Right atrium auricular region (tissue), 2 donors: ENCODE measurements around the gene ARF3. TPM values are rescaled to one million over a fixed set of nuclear protein-coding genes. Genes with fewer than 3 reads are reported as not detected.

Source experiments
- DNase-seq: peaks from one replicate; pipeline ENCODE4 v3.0.0-alpha.2; 2019; ENCODE audit warnings: low spot score
- H3K27ac ChIP-seq, 2 donors: fragments of 200-600 bp; sonication (generic); 1 replicate in 1 of 2; 2 replicates in 1 of 2; pipeline ENCODE4 v1.5.1; 2016 to 2019
- H3K27me3 ChIP-seq, 2 donors: fragments of 200-600 bp; sonication (generic); one replicate each; pipeline versions ENCODE4 v1.5.1 to v1.6.0; 2017 to 2019
- H3K36me3 ChIP-seq: fragments of 200-600 bp; sonication (generic); one replicate; pipeline ENCODE4 v1.5.1; 2016
- H3K4me1 ChIP-seq, 2 donors: fragments of 200-600 bp; sonication (generic); one replicate each; pipeline versions ENCODE4 v1.5.1 to v1.6.0; 2017 to 2019
- H3K4me3 ChIP-seq, 2 donors: fragments of 200-600 bp; sonication (generic); 1 replicate in 1 of 2; 2 replicates in 1 of 2; pipeline ENCODE4 v1.5.1; 2017 to 2019; ENCODE audit warnings: mild to moderate bottlenecking in 1 of 2, moderate library complexity in 1 of 2
- H3K9me3 ChIP-seq, 2 donors: fragments of 200-600 bp; sonication (generic); one replicate each; pipeline ENCODE4 v1.5.1; 2019
- CTCF ChIP-seq, 2 donors: fragments of 200-600 bp; sonication (generic); IDR thresholded peaks; one replicate each; pipeline ENCODE4 v1.5.1; 2019; ENCODE audit warnings: antibody characterized with exemption in 2 of 2
- total RNA-seq, 2 donors: library from RNA; depleted of rRNA; stranded (reverse); fragments of >200 nt; gene quantifications; one replicate each; pipeline ENCODE4 v1.1.0, GENCODE V29; 2016

ARF3 gene
- total RNA-seq, 2 donors from 2014 or later = 35.5 to 48.8 TPM

DNA sequence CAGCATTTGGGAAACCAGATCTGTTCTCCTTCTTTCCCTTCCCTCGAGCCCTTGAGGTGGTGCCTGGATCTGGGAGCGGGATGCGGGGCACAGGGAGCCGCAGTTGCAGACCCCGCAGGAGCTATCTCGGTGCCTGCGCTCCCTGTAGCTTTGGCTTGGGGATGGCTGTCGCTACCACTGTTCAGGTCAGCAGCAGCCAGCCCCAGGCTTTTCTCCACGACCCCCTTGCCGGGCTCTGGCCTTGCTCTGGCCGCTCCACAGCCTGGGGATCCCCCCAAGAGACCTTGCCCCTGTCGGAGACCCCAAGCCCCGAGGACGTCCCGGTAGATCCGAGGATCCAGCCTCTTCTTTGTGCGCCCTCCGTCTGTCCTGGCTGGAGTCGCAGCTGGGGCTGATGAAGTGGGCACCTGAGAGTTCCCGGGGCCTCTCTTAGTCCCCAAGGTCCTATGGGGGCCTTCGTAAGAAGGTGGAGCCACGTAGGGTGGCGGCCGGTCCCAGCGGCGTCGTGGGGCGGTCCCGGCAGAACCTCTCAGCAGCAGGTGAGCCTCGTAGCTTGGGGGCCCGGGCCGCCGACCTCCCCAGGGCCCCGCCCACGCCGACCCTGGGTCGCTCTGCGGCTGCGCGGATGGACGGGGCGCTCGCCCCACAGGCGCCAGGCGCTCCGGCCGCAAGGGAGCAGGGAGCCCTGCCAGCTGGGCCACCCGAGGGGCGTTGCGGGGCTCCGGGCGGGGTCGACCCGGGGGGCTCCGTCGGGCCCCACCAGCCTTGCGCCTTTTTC lies 40.6 kb upstream of the ARF3 start:
- peaks cover 8 to 14% of the 10 kb centered on the region in 2 donors for H3K27me3 ChIP-seq
- no peak for TF ChIP-seq CTCF (IDR thresholded peaks at IDR 0.05)
- DNase-seq = no peak

GRCh38 chr12:48996794-48997718 lies 39.8 kb upstream of the ARF3 start:
- Histone ChIP-seq H3K36me3 (peaks cover 9% of the 10 kb centered on the region), H3K27me3 (peaks cover 8 to 14% of the 10 kb centered on the region in 2 donors), H3K4me1 (peaks cover 0 to 53% of the 10 kb centered on the region in 2 donors), H3K27ac (peak overlapping the region in 1 of 2 donors; percentile 24), H3K9me3 (no peaks in the 10 kb centered on the region), H3K4me3 (peak overlapping the region; percentile 34 to 58)
- peak; percentile 74 to 88 for TF ChIP-seq CTCF (IDR thresholded peaks at IDR 0.05)
- peak; percentile 84 for DNase-seq

More for the DNA sequence above, 40.6 kb upstream of the ARF3 start:
- Histone ChIP-seq H3K4me1 (peaks cover 0 to 53% of the 10 kb centered on the region in 2 donors), H3K9me3 (no peaks in the 10 kb centered on the region), H3K27ac (no peak overlapping the region), H3K4me3 (peak overlapping the region; percentile 23 to 58), H3K36me3 (peaks cover 17% of the 10 kb centered on the region)

- no peaks in the 10 kb centered on the region for H3K9me3 ChIP-seq
- TF ChIP-seq CTCF (IDR thresholded peaks at IDR 0.05) = peak; percentile 89 to 96
- no peaks in the 10 kb centered on the region for H3K36me3 ChIP-seq
- peak overlapping the region; percentile 27 to 41 for H3K4me3 ChIP-seq
- peaks cover 0 to 48% of the 10 kb centered on the region in 2 donors for H3K4me1 ChIP-seq
- no peak overlapping the region for H3K27ac ChIP-seq
- DNase-seq = peak; percentile 85
- peaks cover 8 to 14% of the 10 kb centered on the region in 2 donors for H3K27me3 ChIP-seq
These were observed 38.0 kb upstream of the ARF3 start for GRCh38 chr12:48995086-48995879.

DNA sequence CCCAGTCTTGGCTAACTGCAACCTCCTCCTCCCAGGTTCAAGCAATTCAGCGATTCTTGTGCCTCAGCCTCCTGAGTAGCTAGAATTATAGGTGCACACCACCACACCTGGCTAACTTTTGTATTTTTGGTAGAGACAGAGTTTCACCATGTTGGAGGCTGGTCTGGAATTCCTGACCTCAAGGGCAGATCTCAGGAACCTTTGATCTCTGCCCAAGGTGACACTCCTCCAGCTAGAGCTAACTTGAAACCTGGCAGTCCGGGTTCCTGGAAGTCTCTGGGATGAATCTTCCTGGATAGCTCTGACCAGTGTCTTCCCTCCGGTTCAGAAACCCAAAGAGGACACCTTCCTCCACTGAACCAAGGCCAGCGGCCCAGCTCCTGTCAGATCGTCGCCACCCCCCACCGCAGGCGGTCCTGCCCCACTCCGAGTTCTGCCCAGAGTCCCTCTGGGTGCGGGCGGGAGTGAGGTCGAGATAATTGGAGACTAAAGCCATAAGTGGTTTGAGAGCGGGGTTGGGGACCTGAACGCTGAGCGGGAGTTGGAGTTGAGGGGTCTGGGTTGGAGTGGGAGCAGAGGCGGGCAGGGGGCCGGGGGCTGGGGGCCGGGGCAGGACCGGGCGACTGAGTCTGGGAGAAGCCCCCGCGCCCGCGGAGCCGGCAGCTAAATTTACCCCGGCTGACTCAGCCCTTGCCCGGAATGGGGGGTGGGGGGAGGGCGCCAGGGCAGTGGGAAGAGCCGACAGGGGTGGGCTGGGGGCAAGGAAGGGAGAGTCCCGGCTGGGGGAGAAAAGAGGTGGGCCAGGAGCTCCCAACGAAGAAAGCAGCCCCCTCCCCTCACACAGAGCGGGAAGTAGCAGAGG lies 37.2 kb upstream of the ARF3 start:
- Histone ChIP-seq H3K4me3 (peak overlapping the region in 1 of 2 donors; percentile 41), H3K27me3 (peaks cover 8 to 14% of the 10 kb centered on the region in 2 donors), H3K36me3 (no peaks in the 10 kb centered on the region), H3K27ac (no peak overlapping the region), H3K4me1 (peaks cover 0 to 40% of the 10 kb centered on the region in 2 donors), H3K9me3 (no peaks in the 10 kb centered on the region)
- no peak for DNase-seq
- no peak for TF ChIP-seq CTCF (IDR thresholded peaks at IDR 0.05)
